D341Med (cell line): ENCODE data around the gene GABRG3.

Experiments used
- DNase-seq: peaks from one replicate; pipeline ENCODE4 v3.0.0; 2012; ENCODE audit warnings: low spot score

The GABRG3 gene

GRCh38 chr15:27065151-27065550 is 94.2 kb downstream of the GABRG3 start:
- no peak for DNase-seq

GRCh38 chr15:27065785-27066184 is 94.8 kb downstream of the GABRG3 start:
- DNase-seq: no peak

DNA sequence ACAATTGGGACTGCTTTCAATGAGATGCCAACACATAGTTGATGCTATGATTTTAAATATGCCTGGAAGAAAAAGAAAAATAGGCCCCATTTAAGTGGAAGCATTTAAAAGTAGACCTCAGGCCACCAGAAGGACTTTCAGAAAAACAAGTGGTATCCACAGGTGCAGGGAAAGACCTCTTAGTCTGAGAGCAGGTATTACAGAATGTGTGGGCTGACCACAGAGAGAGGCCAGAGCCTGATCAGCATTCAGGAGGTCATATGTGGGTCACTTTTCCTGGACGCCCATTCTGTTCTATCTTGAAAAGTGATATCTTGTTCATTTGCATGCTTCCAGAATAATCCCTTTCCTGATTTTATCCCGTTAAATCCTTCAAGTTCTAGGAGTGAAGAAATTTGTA is 95.5 kb downstream of the GABRG3 start:
- DNase-seq: no peak

DNA sequence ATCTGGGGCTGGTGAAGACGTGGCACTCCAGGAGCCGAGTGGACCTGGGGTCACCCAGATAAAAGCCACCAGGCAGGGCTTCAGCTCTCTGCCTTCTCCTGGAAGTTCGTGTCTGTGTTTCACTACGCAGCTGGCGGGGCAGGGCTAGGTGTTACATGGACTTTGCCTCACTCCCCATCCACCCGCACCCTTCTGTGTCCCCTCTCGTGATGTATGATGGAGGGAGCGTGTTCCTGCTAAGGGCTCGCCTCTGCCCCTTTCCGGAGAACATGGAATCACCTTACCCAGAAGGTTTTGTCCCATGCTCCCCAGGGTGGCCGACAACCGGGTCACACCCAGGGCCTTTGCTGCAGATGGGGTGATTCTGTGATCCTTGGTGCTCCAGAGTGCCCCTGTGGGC is 96.2 kb downstream of the GABRG3 start:
- DNase-seq: no peak

DNA sequence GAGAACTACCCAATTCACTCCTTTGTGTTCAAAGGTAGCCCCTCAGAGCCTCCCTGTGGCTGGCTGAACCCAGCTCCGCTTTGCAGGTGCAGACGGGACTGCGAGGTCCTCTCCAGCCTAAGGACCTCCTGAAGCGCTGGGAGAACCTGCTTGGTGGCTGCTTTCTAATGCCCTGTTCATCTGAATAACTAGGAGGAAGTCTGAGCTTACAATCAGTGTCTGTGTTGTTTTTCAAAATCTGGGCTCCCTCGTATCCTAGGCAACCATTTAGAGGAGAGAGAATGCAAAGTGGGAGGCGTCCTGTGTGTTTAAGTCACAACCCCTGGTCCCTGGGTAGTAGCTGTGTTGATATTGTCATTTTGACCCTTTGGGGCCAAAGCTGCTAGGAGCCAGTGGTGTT is 99.9 kb downstream of the GABRG3 start:
- no peak for DNase-seq

- no peak for DNase-seq
Measured at GRCh38 chr15:27074179-27074578, 103.2 kb downstream of the GABRG3 start.

GRCh38 chr15:27077790-27078189 is 106.8 kb downstream of the GABRG3 start:
- no peak for DNase-seq

DNA sequence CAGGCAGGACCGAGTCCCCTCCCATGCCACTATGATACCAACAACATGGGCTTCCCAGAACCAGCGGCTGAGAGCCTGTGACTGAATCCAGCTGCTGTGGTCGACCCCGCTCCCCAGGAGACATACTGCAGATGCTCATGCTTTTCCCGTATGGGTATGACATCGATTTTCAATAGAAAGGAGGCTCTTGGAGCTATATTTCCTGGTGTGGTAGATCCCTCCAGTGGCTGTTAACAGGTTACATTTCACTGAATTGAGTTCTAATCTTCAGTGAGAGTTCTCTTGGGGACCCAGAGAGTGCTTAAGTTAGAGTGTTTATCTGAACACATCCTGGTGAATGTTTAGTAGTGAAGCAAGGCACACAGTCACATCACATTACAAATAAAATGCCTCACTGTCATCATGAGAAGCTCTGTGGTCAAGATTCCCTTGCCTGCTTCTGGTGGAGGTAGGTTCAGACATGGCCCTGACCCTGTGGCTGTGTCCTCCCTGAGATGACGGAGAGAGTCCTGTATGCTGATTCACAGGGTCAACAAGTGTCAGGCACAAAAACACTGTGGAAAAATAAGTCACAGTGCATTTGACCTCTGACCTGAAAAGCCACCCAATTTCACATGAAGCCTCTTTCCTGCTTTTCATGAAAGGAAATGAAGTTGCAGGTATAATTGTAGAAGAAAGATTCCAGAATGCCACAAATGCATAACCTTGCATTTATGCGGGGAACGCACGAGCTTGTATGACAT is 110.9 kb downstream of the GABRG3 start:
- DNase-seq: no peak

GRCh38 chr15:27082526-27082925 is 111.5 kb downstream of the GABRG3 start:
- no peak for DNase-seq

DNA sequence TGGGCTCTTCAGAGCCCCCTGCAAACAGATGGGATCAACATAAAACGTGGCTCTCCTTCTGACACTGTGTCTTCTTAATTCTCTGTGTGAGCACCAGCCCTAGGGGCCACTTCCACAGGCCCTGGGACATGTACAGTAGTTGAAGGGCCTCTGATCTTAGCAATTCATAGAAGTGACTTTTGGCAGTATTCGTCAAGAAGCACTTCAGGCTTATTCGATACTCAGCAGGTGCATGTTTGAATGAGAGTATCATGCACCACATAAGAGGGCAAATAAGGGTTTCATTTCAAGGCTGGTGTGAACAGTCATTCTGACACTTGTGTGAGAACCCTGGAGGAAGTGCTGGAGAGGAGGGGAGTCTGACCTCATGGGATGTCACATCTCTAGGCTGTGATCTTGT is 113.9 kb downstream of the GABRG3 start:
- no peak for DNase-seq

GRCh38 chr15:27086149-27086548 is 115.2 kb downstream of the GABRG3 start:
- DNase-seq: no peak

- DNase-seq: no peak
Measured at GRCh38 chr15:27086805-27087204, 115.8 kb downstream of the GABRG3 start.

GRCh38 chr15:27087651-27088583 is 116.9 kb downstream of the GABRG3 start:
- no peak for DNase-seq

GRCh38 chr15:27088584-27089232 is 117.7 kb downstream of the GABRG3 start:
- no peak for DNase-seq

DNA sequence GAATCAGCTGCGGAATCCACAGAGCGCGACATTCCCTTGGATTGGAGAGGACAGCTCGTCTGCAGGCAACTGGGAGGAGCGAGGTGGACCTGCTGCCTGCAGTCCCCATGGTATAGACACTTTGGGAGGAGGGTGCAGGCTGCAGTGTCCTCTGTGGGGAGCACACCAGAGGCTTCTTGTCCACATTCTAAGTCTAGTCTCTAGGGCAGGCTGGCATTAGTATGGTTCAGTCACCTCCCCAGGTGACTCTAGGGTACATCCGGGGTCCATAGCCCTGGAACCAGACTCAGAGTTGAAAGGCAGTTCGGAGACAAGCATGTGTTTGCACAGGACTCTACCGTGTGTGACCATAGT is 118.2 kb downstream of the GABRG3 start:
- no peak for DNase-seq

DNA sequence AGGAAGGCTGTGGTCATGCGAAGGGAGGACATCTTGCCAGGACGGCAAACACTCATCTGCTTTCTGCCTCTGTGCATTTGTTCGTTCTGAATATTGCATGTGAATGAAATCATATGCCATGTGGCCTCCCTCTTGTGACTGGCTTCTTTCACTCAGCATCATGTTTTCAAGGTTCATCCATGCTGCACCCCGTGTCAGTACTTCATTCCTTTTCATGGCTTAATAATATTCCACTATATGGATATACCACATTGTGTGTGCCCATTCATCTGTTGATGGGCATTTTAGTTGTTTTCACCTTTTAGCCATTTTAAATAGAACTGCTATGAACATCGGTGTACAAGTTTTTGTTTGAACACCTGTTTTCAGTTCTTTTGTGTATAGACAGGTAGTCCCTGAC is 118.7 kb downstream of the GABRG3 start:
- no peak for DNase-seq

- DNase-seq: no peak
Measured at GRCh38 chr15:27091270-27091940, 120.4 kb downstream of the GABRG3 start.

DNA sequence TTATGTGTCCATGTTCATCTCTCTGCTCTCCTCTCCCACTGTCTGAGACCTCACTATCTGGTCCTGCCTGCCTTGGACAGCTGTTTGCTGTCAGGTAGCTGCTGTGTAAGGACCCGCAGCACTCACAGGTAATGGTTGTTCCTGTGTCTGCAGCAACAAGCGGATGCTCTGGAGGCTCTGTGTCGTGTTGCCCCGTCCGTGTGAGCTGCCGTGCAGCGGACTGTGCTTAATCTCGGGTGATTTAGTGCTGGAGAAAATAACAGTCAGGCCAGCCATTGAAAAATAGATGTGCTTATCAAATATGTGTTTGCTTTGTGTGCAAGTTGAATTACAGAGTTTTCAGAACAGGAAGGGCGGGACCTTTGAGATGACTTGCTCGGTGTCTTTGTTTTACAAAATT is 121.4 kb downstream of the GABRG3 start:
- no peak for DNase-seq

GRCh38 chr15:27094235-27094634 is 123.3 kb downstream of the GABRG3 start:
- DNase-seq: no peak

DNA sequence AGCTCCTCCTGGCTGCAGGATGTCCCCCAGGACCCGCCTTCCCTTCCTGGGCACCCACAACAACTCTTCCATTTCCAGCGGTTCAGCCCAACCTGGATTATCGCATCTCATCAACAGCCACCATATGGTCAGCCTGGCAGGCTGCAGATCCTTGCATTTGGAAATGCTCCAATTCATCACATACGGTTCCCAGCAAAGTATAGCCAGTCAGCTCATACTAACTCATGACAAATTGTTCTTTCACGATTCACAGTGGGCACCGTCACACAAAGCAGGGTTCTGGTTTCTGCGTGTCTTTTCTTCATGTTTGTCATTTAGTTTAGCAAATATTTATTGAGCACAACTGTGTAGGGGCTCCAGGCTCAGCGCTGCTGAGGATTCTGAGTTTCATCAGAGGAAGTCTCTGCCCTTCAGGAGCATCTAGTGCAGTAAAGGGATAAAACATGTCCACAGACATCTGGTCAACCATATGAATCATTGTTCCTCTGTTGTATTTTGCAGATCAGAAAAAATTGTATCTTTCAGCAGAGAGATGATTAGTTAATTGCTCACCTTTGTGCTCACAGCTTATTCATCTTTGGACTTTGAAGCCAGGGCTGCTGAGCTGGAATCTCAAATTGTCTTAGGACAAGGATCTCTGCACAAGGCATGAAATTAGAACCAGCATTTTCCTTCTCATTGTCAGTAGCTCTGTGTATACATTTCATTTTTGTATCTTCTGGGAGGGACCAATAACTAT is 125.1 kb downstream of the GABRG3 start:
- DNase-seq: peak; percentile 84

DNA sequence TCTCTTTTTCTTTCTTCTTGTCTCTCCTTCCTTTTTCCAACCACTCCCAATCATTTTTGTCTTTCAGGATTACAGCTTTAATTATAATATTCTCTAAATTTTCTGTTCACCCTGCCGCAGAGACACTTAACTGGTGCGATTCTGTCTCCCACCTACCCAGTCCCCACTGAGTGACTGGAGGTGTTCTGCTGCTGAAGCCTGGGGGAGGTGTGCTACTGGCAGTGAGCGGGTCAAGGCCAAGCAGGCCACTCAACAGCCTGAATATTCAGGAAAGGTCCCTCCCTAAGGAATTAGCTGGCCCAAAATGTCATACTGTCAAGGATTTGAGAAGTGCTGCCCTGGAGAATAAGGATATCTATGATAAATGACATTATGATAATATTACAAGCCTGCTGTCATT is 126.5 kb downstream of the GABRG3 start:
- DNase-seq: no peak

DNA sequence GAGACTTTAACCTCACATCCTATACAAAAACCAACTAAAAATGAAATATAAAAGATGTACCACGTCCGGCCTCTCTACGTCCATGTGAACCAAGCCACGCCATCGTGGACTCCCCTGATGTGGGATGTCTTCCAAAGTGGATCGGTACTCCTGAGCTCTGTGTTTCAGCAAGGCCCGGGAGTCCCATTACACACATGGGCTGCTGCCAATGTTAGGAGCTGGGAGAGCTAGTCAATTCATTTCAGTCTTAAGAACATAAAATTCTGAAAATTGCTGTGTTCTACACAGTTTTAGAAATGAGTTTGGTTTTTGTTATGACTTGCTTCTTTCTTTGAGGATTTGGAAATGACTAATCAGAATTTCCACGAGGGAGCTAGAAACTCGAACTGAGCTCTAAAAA is 131.0 kb downstream of the GABRG3 start:
- no peak for DNase-seq
